ENCODE results near the gene TMEM235.

The TMEM235 gene

GRCh38 chr17:78250891-78251772 lies 19.7 kb downstream of the TMEM235 start (continued):
- TF ChIP-seq ZNF658 (tag by site-specific recombination; IDR thresholded peaks at IDR 0.05) (no peak), ZNF488 (tag by site-specific recombination; IDR thresholded peaks at IDR 0.05) (no peak), ATF2 (tag by site-specific recombination; IDR thresholded peaks at IDR 0.05; ENCODE audit: low read depth) (no peak), ZNF670 (tag by site-specific recombination; IDR thresholded peaks at IDR 0.05; ENCODE audit: low read depth) (no peak), ZNF677 (tag by site-specific recombination; IDR thresholded peaks at IDR 0.05) (no peak), ZNF221 (tag by site-specific recombination; IDR thresholded peaks at IDR 0.05; ENCODE audit: borderline replicate concordance) (no peak), ZNF311 (tag by site-specific recombination; IDR thresholded peaks at IDR 0.05; ENCODE audit: borderline replicate concordance) (no peak), ZNF596 (tag by site-specific recombination; IDR thresholded peaks at IDR 0.05) (0 out of 2 replicates have a peak, but pooled peaks have one; percentile 9), ZNF138 (tag by site-specific recombination; IDR thresholded peaks at IDR 0.05; ENCODE audit: borderline replicate concordance) (no peak), INSM2 (tag by site-specific recombination; IDR thresholded peaks at IDR 0.05) (no peak), ZNF10 (tag by site-specific recombination; IDR thresholded peaks at IDR 0.05) (no peak), ZBTB17 (tag by site-specific recombination; IDR thresholded peaks at IDR 0.05) (peak; percentile 88), ZSCAN16 (tag by site-specific recombination; IDR thresholded peaks at IDR 0.05) (no peak), ZNF792 (tag by site-specific recombination; IDR thresholded peaks at IDR 0.05) (no peak), ZNF239 (tag by site-specific recombination; IDR thresholded peaks at IDR 0.05) (no peak), SP3 (tag by site-specific recombination; IDR thresholded peaks at IDR 0.05) (peak; percentile 66), ZSCAN30 (tag by site-specific recombination; IDR thresholded peaks at IDR 0.05) (peak; percentile 93), PRDM4 (tag by site-specific recombination; IDR thresholded peaks at IDR 0.05) (peak; percentile 26; the same call in 1 of the 2 replicates), ZNF132 (tag by site-specific recombination; IDR thresholded peaks at IDR 0.05; ENCODE audit: borderline replicate concordance) (no peak), ZNF571 (tag by site-specific recombination; IDR thresholded peaks at IDR 0.05) (no peak), ZNF148 (tag by site-specific recombination; IDR thresholded peaks at IDR 0.05; ENCODE audit: borderline replicate concordance) (no peak), ZNF404 (tag by site-specific recombination; IDR thresholded peaks at IDR 0.05) (no peak), ZSCAN23 (tag by site-specific recombination; IDR thresholded peaks at IDR 0.05) (no peak), ZNF747 (tag by site-specific recombination; IDR thresholded peaks at IDR 0.05) (no peak), ZNF624 (tag by site-specific recombination; IDR thresholded peaks at IDR 0.05) (no peak), YY1 (tag by site-specific recombination; IDR thresholded peaks at IDR 0.05) (no peak), ZFP37 (tag by site-specific recombination; IDR thresholded peaks at IDR 0.05) (no peak), ZNF48 (tag by site-specific recombination; IDR thresholded peaks at IDR 0.05) (no peak), ZNF23 (tag by site-specific recombination; IDR thresholded peaks at IDR 0.05; ENCODE audit: borderline replicate concordance) (no peak), ZNF394 (tag by site-specific recombination; IDR thresholded peaks at IDR 0.05; ENCODE audit: borderline replicate concordance) (peak; percentile 98), KLF10 (tag by site-specific recombination; IDR thresholded peaks at IDR 0.05) (0 out of 2 replicates have a peak, but pooled peaks have one; percentile 51), ZNF433 (tag by site-specific recombination; IDR thresholded peaks at IDR 0.05; ENCODE audit: low read depth) (no peak)

Data from HEK293 (cell line).